C4-2B (cell line): ENCODE measurements around the gene SGSM2.

Source experiments
- H3K27ac ChIP-seq: fragments of 450-650 bp; 2 replicates; pipeline ENCODE4 v1.5.1; 2017
- CTCF ChIP-seq: fragments of 450-650 bp; conservative IDR thresholded peaks from 2 replicates; pipeline ENCODE4 v1.5.1; 2017; ENCODE audit warnings: mild to moderate bottlenecking
- ZFX ChIP-seq: fragments of 450-650 bp; IDR thresholded peaks from 2 replicates; pipeline ENCODE4 v1.6.1; 2017

The SGSM2 gene

GRCh38 chr17:2398182-2398581, 60.9 kb downstream of the SGSM2 start:
- TF ChIP-seq CTCF (no peak), ZFX (no peak)

GRCh38 chr17:2398655-2399571, 61.6 kb downstream of the SGSM2 start:
- no peak for TF ChIP-seq CTCF
- no peak for TF ChIP-seq ZFX
- H3K27ac ChIP-seq, result peak overlapping the region; percentile 97

More at GRCh38 chr17:2398182-2398581, 60.9 kb downstream of the SGSM2 start:
- peak overlapping the region; percentile 97 for H3K27ac ChIP-seq

GRCh38 chr17:2399572-2400473, 62.5 kb downstream of the SGSM2 start:
- H3K27ac ChIP-seq, result peak overlapping the region; percentile 97

GRCh38 chr17:2400474-2400866, 63.2 kb downstream of the SGSM2 start:
- TF ChIP-seq CTCF, result no peak
- no peak; the same call in 1 of the 2 replicates for TF ChIP-seq ZFX
- peak overlapping the region; percentile 97 for H3K27ac ChIP-seq

More at GRCh38 chr17:2399572-2400473, 62.5 kb downstream of the SGSM2 start:
- TF ChIP-seq CTCF (no peak), ZFX (no peak)

- TF ChIP-seq CTCF (no peak), ZFX (no peak)
- peak within 1 kb of the TSS; percentile 97 for H3K27ac ChIP-seq
Measured at GRCh38 chr17:2400877-2401425, 63.6 kb downstream of the SGSM2 start, which contains the start of gene MNT. TSS of gene MNT (minus strand) at chr17:2401060. CDS start at chr17:2400712, 348 bp downstream.

GRCh38 chr17:2401426-2402221, 64.3 kb downstream of the SGSM2 start:
- H3K27ac ChIP-seq, result peak overlapping the region; percentile 97
- TF ChIP-seq CTCF (no peak), ZFX (no peak)
